IPS DF 4.7 (cell line): ENCODE results near the gene CPT1B.
"Not testable (repeated sequence)": the region's sequence is repeated elsewhere in the genome, so short reads cannot be mapped to it uniquely, and the experiment has no call there.

Source experiments
- DNase-seq: peaks from one replicate; pipeline ENCODE4 v3.0.0-alpha.2; 2013; ENCODE audit warnings: low spot score; ENCODE audit errors: extremely low read depth

Gene CPT1B

DNA sequence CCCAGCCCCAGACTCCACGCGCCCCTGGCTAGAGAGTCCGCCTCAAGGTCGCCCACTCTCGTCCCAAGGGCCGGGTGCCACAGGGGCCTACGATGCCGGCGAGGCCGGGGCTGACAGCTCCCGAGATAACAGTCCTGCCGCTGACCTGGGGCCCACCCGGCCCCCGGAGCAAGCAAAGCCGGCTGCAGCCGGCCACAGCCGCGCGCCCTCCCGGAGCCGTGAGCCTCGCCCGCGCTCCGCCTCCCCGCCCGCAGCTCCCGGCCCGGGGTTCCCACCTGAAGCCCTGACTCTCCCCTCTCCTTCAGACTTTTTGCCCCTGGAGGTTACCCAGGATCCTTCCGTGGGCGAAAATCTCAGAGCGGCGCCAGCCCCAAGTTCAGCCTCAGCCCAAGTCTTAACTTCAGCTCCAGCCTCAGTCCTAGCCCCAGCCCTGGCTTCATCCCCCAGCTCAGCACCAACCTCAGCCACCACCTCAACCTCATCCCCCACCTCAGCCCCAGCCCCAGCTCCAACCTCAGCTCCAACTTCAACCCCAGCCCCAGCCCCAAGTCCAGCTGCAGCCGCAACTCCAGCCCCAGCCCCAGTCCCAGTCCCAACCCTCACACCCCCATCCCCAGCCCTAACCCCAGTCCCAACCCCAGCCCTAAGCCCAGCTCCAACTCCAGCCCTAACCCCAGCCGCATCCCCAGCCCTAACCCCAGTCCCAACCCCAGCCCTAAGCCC lies 30.8 kb downstream of the CPT1B start:
- DNase-seq, result no peak

DNA sequence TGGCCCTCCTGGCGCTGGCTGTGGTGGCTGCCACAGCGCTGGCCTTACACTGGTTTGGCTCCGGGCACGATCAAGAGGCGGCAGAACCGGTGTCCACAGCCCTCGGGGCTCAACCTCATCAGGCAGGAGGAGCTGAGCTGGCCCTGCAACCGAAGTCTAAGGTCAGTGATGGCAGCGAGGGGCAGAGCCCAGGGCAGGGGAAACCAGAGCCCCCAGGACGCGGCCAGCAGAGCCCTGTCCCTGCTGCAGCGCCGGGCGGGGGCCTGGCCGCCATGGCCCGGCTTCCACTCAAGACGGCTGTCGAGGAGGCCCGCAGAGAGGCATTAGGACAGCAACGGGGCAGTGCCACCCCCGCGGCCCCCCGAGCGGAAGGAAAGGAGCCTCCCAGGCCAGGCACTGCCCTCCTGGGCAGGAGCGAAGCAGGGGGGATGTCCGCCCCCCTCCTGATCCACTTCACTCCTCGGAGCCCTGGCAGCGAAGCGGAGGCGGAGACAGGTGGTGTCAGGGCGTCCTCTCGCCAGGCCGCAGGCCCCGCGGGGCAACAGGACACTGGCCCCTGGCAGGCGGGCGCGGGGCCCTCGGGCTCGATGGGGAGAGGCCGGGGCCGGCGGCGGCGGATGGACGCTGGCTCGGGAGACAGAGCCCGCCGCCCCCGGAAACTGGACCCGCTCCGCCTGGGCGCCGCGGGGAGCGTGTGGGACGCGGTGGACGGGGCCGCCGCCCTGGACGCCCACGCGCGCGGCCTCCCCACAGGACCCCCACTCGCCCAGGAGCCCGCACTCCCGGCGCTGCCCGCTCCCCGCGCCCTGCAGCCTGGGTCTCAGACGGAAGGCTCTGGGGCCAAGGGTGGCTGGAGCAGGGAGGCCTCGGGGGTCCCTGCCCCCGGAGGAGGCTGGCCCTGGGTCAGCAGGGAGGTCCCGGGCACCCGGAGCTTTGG lies 31.6 kb downstream of the CPT1B start:
- no peak for DNase-seq

DNA sequence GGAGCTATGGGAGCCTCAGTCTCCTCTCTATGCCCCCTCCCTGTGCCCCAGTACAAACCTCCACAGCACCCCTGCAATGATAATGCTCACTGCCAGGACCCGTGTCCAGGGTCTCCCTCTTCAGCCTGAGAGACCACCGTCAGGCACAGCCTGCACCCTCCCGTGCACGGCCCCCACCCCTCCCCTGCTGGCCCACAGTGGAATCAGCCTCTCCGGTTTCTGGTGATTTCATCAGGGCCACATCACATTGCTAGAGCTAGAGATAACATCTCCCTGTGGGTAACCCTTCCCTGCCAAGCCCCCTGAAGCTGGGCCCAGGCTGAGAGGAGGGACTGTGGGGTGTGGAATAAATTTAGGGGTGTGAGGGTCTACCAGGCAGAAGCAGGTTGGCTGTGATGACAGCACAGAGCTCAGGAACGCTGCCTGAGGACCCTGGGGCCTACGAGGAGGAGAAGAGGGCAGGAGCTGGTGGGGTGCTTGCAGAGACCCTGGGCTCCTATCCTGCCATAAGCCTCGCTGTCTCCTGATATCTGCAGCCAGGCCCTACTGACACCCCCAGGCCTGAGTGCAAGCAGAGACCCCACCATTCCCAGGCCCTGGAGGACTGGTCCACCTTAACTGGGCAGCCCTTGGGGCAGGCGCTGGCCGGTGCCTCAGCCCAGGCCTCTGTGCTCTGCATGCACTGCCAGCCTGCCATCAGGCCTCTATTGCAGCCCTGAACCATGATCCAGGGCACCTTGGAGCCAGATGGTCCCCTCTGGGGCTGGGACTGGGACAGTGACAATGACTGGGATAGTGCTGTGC lies 32.5 kb downstream of the CPT1B start, which contains the start of gene KLHDC7B:
Gene KLHDC7B, plus strand, starts transcription at position 378 of the 804 bp plus-strand sequence. Its CDS starts 345 bp downstream, at position 723.
- no peak for DNase-seq

- DNase-seq, result no peak
These were observed 33.4 kb downstream of the CPT1B start for GRCh38 chr22:50544746-50545253.

- DNase-seq, result no peak
These were observed 34.0 kb downstream of the CPT1B start for GRCh38 chr22:50544078-50544745.

- no peak for DNase-seq
These were observed 35.8 kb downstream of the CPT1B start for GRCh38 chr22:50542416-50542927.

GRCh38 chr22:50541667-50542026 lies 36.6 kb downstream of the CPT1B start:
- DNase-seq, result not testable (repeated sequence)

- DNase-seq, result no peak
These were observed 37.8 kb downstream of the CPT1B start for GRCh38 chr22:50540381-50540780.

- no peak for DNase-seq
These were observed 40.5 kb downstream of the CPT1B start for GRCh38 chr22:50537765-50538164.

- no peak for DNase-seq
These were observed 42.0 kb downstream of the CPT1B start for GRCh38 chr22:50536226-50536625.

DNA sequence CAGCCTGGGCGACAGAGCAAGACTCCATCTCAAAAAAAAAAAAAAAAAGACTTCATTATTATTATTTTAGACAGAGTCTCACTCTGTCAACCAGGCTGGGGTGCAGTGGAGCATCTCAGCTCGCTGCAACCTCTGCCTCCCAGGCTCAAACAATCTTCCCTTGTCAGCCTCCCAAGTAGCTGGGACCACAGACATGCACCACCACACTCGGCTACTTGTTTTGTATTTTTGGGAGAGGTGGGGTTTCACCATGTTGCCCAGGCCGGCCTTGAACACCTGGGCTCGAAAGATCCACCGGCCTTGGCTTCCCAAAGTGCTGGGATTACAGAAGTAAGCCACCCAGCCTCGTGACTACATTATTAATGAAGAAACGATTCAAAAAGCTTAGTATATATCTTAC lies 43.1 kb downstream of the CPT1B start:
- DNase-seq, result no peak

GRCh38 chr22:50533856-50534711 lies 44.1 kb downstream of the CPT1B start:
- DNase-seq, result not testable (repeated sequence)

GRCh38 chr22:50532824-50533796 lies 45.1 kb downstream of the CPT1B start:
- no peak for DNase-seq

GRCh38 chr22:50531962-50532674 lies 46.1 kb downstream of the CPT1B start:
- DNase-seq, result no peak

- no peak for DNase-seq
These were observed 46.7 kb downstream of the CPT1B start for GRCh38 chr22:50531546-50531961.

GRCh38 chr22:50530877-50531545 lies 47.2 kb downstream of the CPT1B start:
- no peak for DNase-seq

GRCh38 chr22:50530580-50530876 lies 47.7 kb downstream of the CPT1B start:
- DNase-seq, result no peak
